Suprapubic skin (tissue), 4 donors: ENCODE data around the gene RPS6KA3. TPM values are rescaled to one million over a fixed set of nuclear protein-coding genes. Genes with fewer than 3 reads are reported as not detected.
A peak's percentile ranks its signal among the peaks of the same experiment; 100 is the strongest.

ENCODE experiments used
- DNase-seq, 2 donors: peaks; one replicate each; pipeline ENCODE4 v3.0.0-alpha.2; 2019; ENCODE audit warnings: low spot score in 2 of 2
- H3K27ac ChIP-seq: fragments of 200-600 bp; sonication (generic); one replicate; pipeline ENCODE4 v1.5.1; 2019
- H3K27me3 ChIP-seq: fragments of 200-600 bp; sonication (generic); one replicate; pipeline ENCODE4 v1.5.1; 2019
- H3K36me3 ChIP-seq: fragments of 200-600 bp; sonication (generic); one replicate; pipeline ENCODE4 v1.5.1; 2019
- H3K4me1 ChIP-seq: fragments of 200-600 bp; sonication (generic); one replicate; pipeline ENCODE4 v1.5.1; 2019
- H3K4me3 ChIP-seq: fragments of 200-600 bp; sonication (generic); one replicate; pipeline ENCODE4 v1.5.1; 2019; ENCODE audit warnings: mild to moderate bottlenecking
- H3K9me3 ChIP-seq: fragments of 200-600 bp; sonication (generic); one replicate; pipeline ENCODE4 v1.5.1; 2019
- CTCF ChIP-seq, 2 donors: fragments of 200-600 bp in 1 of 2; fragments of 450-650 bp in 1 of 2; sonication (generic) in 1 of 2; IDR thresholded peaks; one replicate each; pipeline ENCODE4 v1.5.1; 2016 to 2019; ENCODE audit warnings: antibody characterized with exemption in 2 of 2, mild to moderate bottlenecking in 1 of 2, moderate library complexity in 1 of 2
- EP300 ChIP-seq: sonication (generic); formaldehyde crosslinking; IDR thresholded peaks from one replicate; pipeline ENCODE4 v1.6.1; 2017; ENCODE audit warnings: antibody characterized with exemption
- POLR2A ChIP-seq, 2 donors: fragments of 450-650 bp; IDR thresholded peaks; one replicate each; pipeline ENCODE4 v1.6.1; 2017; ENCODE audit warnings: antibody characterized with exemption in 2 of 2, mild to moderate bottlenecking in 2 of 2, moderate library complexity in 2 of 2
- POLR2AphosphoS5 ChIP-seq, 3 donors: sonication (generic); formaldehyde crosslinking; IDR thresholded peaks; one replicate each; pipeline ENCODE4 v1.6.1; 2017; ENCODE audit warnings: antibody characterized with exemption in 3 of 3
- WGBS: methylation state at CpG from one replicate; pipeline ENCODE4 v1.1.5; 2018; 5-methylcytosine and 5-hydroxymethylcytosine counted together
- total RNA-seq, 4 donors: library from RNA; depleted of rRNA; stranded (reverse); fragments of >200 nt; gene quantifications; one replicate each; pipeline ENCODE4 v1.1.0, GENCODE V29; 2016

The RPS6KA3 gene
- total RNA-seq, 4 donors from 2014 or later, result 27.2 to 36.0 (median 32.2) TPM

- Histone ChIP-seq H3K4me1 (no peaks in the 10 kb centered on the region), H3K27me3 (no peaks in the 10 kb centered on the region), H3K4me3 (no peak overlapping the region), H3K27ac (no peak overlapping the region), H3K9me3 (no peaks in the 10 kb centered on the region), H3K36me3 (no peaks in the 10 kb centered on the region)
- no peak for TF ChIP-seq CTCF (IDR thresholded peaks at IDR 0.05)
- TF ChIP-seq POLR2AphosphoS5 (IDR thresholded peaks at IDR 0.05), result no peak
- no peak for TF ChIP-seq EP300
- TF ChIP-seq POLR2A (IDR thresholded peaks at IDR 0.05), result no peak
- no peak for DNase-seq
- WGBS, result 82% methylated on average over 1 of the region's 1 CpG
These were observed 5.0 kb upstream of the RPS6KA3 start for GRCh38 chrX:20271730-20272129.

- DNase-seq, result no peak
- WGBS, result 77% methylated on average over 1 of the region's 1 CpG
- no peaks in the 10 kb centered on the region for H3K9me3 ChIP-seq
- no peak overlapping the region for H3K4me3 ChIP-seq
- H3K36me3 ChIP-seq, result no peaks in the 10 kb centered on the region
- no peaks in the 10 kb centered on the region for H3K27me3 ChIP-seq
- no peaks in the 10 kb centered on the region for H3K4me1 ChIP-seq
- no peak overlapping the region for H3K27ac ChIP-seq
- TF ChIP-seq CTCF (IDR thresholded peaks at IDR 0.05) (no peak), POLR2AphosphoS5 (IDR thresholded peaks at IDR 0.05) (no peak), EP300 (no peak), POLR2A (IDR thresholded peaks at IDR 0.05) (no peak)
These were observed 4.5 kb upstream of the RPS6KA3 start for GRCh38 chrX:20271186-20271585.

GRCh38 chrX:20270562-20270890 lies 3.8 kb upstream of the RPS6KA3 start:
- no peak overlapping the region for H3K4me3 ChIP-seq
- WGBS, result 67% methylated on average over 1 of the region's 1 CpG
- DNase-seq, result no peak
- H3K27ac ChIP-seq, result no peak overlapping the region
- H3K36me3 ChIP-seq, result no peaks in the 10 kb centered on the region
- H3K9me3 ChIP-seq, result no peaks in the 10 kb centered on the region
- H3K27me3 ChIP-seq, result no peaks in the 10 kb centered on the region
- TF ChIP-seq POLR2AphosphoS5 (IDR thresholded peaks at IDR 0.05), result no peak
- TF ChIP-seq CTCF (IDR thresholded peaks at IDR 0.05), result no peak
- no peak for TF ChIP-seq EP300
- TF ChIP-seq POLR2A (IDR thresholded peaks at IDR 0.05), result no peak
- no peaks in the 10 kb centered on the region for H3K4me1 ChIP-seq

GRCh38 chrX:20269848-20270561 lies 3.3 kb upstream of the RPS6KA3 start:
- Histone ChIP-seq H3K4me3 (no peak overlapping the region), H3K27me3 (no peaks in the 10 kb centered on the region), H3K9me3 (no peaks in the 10 kb centered on the region), H3K4me1 (no peaks in the 10 kb centered on the region), H3K36me3 (no peaks in the 10 kb centered on the region), H3K27ac (no peak overlapping the region)
- TF ChIP-seq POLR2AphosphoS5 (IDR thresholded peaks at IDR 0.05), result no peak
- TF ChIP-seq CTCF (IDR thresholded peaks at IDR 0.05), result no peak
- DNase-seq, result no peak
- 72% methylated on average over 4 of the region's 4 CpGs for WGBS

GRCh38 chrX:20267931-20268701 lies 1.4 kb upstream of the RPS6KA3 start:
- TF ChIP-seq POLR2A (IDR thresholded peaks at IDR 0.05), result no peak
- TF ChIP-seq EP300, result no peak
- TF ChIP-seq POLR2AphosphoS5 (IDR thresholded peaks at IDR 0.05), result no peak
- TF ChIP-seq CTCF (IDR thresholded peaks at IDR 0.05), result no peak
- Histone ChIP-seq H3K4me3 (peak overlapping the region; percentile 73), H3K27me3 (no peaks in the 10 kb centered on the region), H3K9me3 (no peaks in the 10 kb centered on the region), H3K4me1 (peaks cover 14% of the 10 kb centered on the region), H3K36me3 (no peaks in the 10 kb centered on the region), H3K27ac (peak overlapping the region; percentile 91)
- 49% methylated on average over 53 of the region's 54 CpGs for WGBS
- DNase-seq, result peak; percentile 74 to 79
